Activated T-cell treated with anti-CD3 and anti-CD28 coated beads for 24 hours (primary cell): Measurements from ENCODE around the gene ATP10A.
"Not testable (repeated sequence)": the region's sequence is repeated elsewhere in the genome, so short reads cannot be mapped to it uniquely, and the experiment has no call there.

Experiments
- DNase-seq: peaks from one replicate; pipeline ENCODE4 v3.0.0-alpha.2; 2020; ENCODE audit warnings: low read depth

ATP10A gene

DNA sequence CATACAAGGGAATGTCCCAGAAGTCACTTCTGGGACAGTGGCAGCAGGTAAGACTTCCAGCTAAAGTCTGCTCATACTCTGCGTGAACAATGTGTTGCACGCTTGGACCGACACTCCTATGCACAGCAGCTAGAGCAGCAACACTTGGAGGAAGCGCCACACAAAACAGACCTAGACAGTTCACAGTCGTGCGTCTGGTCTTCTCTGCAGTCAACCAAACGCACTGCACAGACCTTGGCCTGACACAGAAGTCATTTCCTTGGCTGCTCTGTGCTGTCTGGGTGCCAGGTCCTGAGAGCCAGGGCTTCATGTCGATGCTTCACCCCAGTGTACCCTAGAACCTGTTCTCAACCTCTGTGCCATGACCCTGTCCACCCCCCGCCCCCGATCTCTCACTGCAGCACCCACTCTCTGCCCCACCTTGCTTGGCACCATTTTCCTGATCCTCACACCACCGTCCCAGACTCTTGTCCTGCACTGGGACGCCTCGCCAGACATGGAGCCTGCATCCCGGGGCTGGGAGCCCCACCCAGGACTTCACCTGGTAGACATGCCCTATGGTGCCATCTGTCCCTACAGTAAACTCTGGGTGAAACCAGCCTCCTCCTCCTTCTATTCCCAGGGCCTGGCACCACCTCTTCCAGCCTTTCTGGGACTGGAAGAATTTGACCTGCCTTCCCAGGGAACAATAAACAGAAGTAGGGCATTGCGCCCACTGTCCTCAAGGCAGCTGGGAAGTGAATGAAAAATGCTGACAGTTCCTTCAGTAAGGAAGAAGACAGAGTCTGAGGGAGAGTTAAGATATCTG lies 3.1 kb downstream of the ATP10A start:
- no peak for DNase-seq

DNA sequence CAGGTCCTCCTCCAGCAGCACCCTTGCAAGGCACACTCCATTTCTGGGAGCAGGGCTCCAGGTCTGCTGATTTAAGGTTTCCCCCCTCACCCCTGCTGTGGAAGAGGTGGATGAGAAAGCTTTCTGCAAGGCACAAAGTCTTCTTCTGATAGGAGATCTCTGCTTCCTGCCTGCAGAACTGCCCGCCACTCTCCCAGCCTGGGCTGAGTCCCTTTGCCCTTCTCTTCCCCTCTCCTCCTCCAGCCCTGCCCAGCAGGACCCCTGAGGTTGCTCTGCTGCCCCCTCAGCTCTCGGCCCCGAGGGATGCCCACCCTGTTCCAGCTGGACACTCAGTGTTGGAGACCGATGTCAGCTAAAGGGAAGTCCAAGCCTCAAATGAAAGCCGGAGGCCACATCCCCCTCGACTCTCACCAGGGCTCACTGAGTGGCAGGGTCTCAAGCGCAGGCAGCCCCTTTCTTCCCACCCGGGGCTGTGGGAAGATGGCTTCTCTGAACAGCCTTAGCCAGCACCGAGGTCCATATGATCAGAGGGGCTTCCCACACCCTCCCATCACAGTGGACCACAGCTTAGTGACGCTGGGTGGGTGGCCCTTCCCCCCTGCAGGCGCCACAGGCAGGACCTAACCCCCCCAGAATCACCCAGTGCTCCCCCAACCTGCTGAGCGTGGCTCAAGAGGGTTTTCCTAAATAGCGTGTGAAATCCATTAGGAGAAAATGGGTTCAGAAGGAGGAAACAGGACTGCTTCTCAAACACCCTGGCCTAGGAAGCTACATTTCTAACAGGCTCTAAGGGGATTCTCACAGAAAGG lies 4.0 kb downstream of the ATP10A start:
- no peak for DNase-seq

- DNase-seq = not testable (repeated sequence)
Observed at GRCh38 chr15:25856059-25856458, 7.1 kb downstream of the ATP10A start.

DNA sequence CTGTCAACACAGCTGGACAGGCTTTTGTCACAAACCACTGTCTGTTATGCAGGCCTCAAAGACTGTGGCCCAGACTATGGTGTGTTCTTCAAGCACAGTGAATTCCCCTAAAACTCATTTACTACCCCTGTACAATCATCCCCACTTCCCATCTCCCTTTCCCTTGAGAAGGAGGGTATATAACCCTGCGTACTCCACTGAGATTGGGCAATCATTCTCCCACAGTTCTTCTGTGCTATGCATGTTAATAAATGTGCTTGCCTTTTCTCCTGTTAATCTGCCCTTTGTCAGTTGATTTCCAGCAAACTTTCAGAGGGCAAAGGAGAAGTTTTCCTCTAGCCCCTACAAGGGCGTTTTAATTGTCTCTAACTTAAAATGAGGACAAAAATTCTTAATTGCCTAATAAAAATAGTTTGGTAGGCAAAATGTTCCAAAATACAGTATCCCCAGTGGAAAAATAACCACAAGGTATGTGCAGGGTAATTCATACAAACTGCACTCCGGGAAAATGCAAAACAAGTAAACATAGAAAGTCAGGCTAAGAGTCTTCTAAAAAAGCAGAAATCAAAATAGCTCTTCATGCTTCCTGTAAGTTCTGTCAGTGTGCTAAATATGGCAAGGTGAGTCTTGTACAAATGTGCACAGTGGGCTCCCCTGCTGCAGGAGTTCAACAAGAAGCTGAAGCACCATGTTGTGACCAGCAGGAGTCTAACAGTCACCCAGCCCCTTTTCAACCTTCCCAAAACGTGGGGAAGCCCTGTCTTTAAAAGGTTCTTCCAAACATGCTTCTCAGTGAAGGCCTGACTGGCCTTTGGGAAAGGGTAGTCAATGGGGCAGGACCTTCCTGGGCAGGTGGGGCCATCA lies 10.2 kb downstream of the ATP10A start:
- DNase-seq = no peak

DNA sequence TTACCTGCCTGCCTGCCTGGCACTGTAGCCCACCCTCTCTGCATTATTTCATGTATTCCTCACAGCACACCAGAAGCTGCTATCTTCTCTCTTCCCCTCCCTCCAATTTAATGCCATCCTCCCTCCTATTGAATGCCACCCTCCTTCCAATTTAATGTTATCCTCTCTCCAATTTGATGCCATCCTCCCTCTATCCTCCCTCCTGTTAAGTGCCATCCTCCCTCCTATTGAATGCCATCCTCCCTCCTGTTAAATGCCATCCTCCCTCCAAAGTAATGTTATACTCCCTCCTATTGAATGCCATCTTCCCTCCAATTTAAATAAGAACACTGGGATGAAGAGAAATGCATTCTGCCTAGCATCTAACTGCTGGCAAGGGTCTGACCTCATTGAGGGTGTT lies 11.1 kb downstream of the ATP10A start:
- DNase-seq = no peak

GRCh38 chr15:25850154-25851111 lies 12.7 kb downstream of the ATP10A start:
- DNase-seq = peak; percentile 68

DNA sequence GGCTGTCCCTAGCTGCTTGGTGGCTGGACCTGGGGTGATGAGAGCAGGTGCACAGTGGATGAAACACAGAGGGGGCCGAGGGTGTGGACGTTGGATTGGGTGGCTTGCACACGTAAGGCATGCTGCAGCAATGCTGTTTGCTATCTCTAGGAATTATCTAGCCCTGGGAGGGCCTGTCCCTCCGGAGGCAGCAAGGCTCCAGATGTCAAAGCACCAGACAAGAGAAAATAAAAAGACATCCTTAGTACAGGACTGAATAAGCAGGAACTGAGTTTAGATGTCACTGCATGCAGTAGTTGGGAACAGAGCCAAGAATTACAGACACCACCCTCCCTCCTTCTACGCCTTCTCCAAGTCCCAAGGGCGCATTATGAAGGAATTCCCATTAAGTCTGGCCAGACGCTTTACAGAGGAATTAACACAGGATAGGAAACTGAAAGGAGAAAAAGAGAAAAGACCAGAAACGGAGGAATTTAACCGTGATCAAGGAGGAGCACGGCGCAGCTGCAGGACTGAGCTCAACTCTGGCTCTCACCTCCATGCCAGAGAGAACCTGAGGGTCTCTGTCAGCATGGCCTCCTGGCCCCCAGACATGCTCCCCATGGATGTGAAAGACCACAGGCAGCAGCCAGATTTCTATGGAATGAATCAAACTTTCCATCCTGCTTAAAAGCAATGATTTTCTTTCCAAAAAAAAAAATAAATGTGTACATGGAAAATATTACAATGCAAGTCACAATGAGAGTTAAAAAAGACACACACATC lies 13.8 kb downstream of the ATP10A start:
- DNase-seq = no peak

DNA sequence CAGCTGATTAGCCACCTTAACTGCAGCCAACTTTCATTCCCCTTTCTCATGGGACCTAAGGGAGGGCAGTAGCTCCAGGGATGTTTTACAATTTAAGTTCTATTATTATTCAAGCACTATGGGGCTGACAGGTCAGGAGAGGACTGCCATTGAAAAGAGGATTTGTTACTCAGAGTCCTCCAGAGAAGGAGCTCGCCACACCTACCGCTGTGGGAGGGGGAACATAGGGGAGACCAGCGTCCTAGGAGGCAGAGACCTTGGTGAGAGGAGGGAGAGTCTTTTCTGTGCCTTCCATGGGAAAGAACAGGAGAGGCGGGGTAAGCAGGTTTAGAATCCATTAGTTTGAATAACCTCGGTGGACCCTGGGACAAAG lies 14.4 kb downstream of the ATP10A start:
- DNase-seq = no peak

- no peak for DNase-seq
Observed at GRCh38 chr15:25848325-25848724, 14.8 kb downstream of the ATP10A start.

- no peak for DNase-seq
Observed at GRCh38 chr15:25847051-25847450, 16.1 kb downstream of the ATP10A start.

GRCh38 chr15:25846377-25846776 lies 16.8 kb downstream of the ATP10A start:
- DNase-seq = peak; percentile 59

DNA sequence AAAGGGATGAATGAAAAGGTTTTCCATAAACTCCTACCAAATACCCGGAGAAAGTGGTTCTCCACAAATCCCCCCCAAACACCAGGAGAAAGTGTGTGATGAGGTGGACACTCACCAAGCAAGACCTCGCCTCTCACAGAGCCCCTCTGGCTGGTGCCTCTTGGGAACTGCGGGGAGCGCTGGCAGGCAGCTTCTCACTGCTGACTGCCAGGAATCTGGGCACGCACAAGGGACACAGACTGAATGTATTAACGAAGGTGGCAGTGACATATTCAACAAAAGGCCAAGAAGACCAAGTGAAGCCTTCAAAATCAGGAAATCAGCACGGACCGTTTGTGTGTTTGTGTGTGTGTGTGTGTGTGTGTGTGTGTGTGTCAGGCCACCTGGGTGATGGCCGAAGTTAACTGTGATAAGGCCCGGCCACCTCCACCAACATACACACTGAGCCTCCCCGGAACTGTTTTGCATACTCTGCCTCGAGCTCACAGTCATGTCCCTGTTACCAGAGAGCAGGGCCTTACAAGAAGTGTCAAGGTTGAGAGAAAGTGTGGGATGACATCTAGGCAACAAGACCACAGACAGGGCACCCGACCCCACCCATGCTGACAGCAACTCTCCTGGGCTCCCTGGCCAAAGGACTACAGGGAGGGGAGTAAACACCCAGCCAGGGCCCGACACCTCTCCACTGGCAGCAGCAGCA lies 18.0 kb downstream of the ATP10A start:
- no peak for DNase-seq

GRCh38 chr15:25844542-25844941 lies 18.6 kb downstream of the ATP10A start:
- DNase-seq = no peak

- no peak for DNase-seq
Observed at GRCh38 chr15:25844076-25844475, 19.1 kb downstream of the ATP10A start.

DNA sequence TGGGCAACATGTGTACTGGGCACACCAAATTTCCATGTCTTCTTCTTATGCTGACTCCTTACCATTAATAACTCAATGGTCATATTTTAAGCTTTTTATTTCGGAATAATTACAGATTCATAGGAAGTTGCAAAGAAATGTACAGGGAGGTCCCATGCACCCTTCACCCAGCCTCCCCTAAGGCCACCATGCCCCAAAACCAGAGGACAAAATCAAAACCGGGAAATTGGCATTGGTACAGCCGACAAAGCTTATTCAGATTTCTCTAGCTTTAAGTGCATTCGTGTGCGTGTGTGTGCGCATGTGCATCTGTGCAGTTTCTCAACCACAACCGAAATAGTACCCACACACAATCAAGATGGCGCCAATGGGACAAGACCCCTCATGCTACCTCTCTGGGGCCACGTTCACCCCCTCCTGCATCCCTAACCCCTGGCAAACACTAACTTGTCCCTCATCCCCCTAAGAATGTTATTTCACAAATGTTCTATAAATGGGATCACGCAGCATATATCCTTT lies 23.4 kb downstream of the ATP10A start:
- no peak for DNase-seq

GRCh38 chr15:25838871-25839195 lies 24.3 kb downstream of the ATP10A start:
- DNase-seq = no peak

DNA sequence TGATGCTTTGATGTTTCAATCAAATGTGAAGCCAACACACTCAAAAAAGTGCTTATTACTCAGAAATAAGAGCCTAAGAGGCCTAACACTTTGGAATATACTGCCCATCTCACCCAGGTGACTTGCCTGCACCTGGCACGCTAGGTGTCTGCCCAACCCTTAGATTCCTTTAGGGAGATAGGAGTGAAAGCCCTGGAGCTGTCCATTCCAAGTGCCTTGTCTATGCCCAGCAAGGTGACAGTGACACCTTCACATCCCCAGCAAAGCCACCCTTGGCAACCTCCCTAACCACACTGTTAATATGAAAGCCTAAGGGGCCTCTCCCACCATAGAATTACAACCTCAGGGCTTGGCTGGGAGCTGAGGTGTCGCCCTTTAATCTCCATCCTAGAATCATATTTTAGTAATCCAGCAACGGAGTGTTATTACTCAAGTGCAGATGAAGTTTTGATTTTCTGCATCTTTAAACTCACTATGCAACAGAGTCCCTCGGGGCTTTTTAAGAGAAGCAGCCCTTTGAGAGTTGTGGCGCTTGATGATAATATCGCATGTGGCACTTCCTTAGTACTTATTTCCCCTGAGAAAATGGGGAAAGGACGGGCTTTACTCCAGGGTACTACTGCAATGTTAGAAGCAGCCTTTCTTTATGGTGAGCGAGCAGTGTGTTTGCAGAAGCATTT lies 24.8 kb downstream of the ATP10A start:
- DNase-seq = no peak

DNA sequence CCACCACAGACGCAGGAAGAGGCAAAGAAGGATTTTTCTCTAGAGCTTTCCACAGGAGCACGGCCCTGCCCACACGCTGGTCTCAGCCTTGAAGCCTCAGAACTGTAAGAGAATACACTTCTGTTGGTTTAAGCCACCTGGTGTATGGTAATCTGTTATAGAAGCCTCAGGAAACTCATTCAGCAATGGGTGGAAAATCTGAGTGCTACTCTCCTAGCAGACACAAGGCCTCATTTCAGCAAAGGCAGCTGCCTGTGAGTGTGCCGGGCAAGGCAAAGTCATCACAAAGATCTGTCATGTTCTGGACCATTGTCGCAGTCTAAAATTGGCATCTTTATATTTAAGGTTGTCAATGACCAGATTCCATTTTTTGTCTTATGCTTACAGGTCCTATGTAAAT lies 31.0 kb downstream of the ATP10A start:
- DNase-seq = no peak

DNA sequence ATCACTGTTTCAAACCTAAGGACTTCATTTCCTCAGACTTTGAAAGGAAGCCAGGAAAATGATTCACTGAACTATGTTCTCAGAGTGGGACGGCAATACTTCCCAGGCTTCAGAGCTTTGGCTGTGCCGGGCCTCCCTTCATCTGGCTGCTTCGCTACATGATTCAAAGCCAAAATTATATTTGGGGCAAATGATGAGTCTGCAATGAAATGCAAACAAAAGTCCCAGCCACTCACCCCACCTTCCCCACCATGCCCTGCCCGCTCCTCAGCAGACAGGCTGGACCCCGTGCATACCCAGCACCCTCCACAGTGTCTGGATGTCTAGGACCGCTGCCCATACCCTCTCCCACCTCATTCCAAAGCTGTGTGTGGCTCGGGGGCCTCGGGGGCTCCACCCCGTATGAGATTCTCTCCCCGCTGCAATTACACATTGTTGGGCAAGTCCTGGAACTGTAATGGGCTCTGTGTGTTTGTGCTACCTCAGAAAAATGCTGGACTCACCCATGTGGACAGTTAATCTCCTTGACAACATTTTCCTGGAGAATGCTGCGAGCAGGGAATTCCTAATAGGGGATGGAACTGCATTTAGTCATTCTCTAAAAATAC lies 32.2 kb downstream of the ATP10A start:
- no peak for DNase-seq
